ENCODE measurements around the gene CTSO.
"Not testable (repeated sequence)": the region's sequence is repeated elsewhere in the genome, so short reads cannot be mapped to it uniquely, and the experiment has no call there.

CTSO gene

GRCh38 chr4:155954118-155954685, 536 bp upstream of the CTSO start:
- no peak for DNase-seq

GRCh38 chr4:155952501-155952901, 1.2 kb downstream of the CTSO start:
- no peak for DNase-seq

GRCh38 chr4:155950461-155950860, 3.2 kb downstream of the CTSO start:
- DNase-seq = no peak

- no peak for DNase-seq
Measured at GRCh38 chr4:155948541-155948940, 5.1 kb downstream of the CTSO start.

- DNase-seq = no peak
Measured at GRCh38 chr4:155946486-155946885, 7.2 kb downstream of the CTSO start.

GRCh38 chr4:155944516-155944915, 9.2 kb downstream of the CTSO start:
- DNase-seq = no peak

GRCh38 chr4:155943605-155944291, 9.9 kb downstream of the CTSO start:
- DNase-seq = no peak

GRCh38 chr4:155941820-155942219, 11.8 kb downstream of the CTSO start:
- no peak for DNase-seq

- no peak for DNase-seq
Measured at GRCh38 chr4:155941085-155941790, 12.4 kb downstream of the CTSO start.

GRCh38 chr4:155935389-155935986, 18.2 kb downstream of the CTSO start:
- no peak for DNase-seq

GRCh38 chr4:155934634-155935033, 19.0 kb downstream of the CTSO start:
- DNase-seq = not testable (repeated sequence)

- no peak for DNase-seq
Measured at GRCh38 chr4:155931634-155932033, 22.0 kb downstream of the CTSO start.

GRCh38 chr4:155930330-155930729, 23.3 kb downstream of the CTSO start:
- no peak for DNase-seq

GRCh38 chr4:155929833-155930232, 23.8 kb downstream of the CTSO start:
- no peak for DNase-seq

- DNase-seq = no peak
Measured at GRCh38 chr4:155924637-155925036, 29.0 kb downstream of the CTSO start.

GRCh38 chr4:155921597-155921996, 32.1 kb downstream of the CTSO start:
- DNase-seq = no peak

GRCh38 chr4:155914782-155915181, 38.9 kb downstream of the CTSO start:
- no peak for DNase-seq

- no peak for DNase-seq
Measured at GRCh38 chr4:155911905-155912304, 41.8 kb downstream of the CTSO start.

GRCh38 chr4:155909615-155910226, 43.9 kb downstream of the CTSO start:
- no peak for DNase-seq

- DNase-seq = no peak
Measured at GRCh38 chr4:155908187-155909139, 45.2 kb downstream of the CTSO start.

GRCh38 chr4:155907556-155907955, 46.1 kb downstream of the CTSO start:
- DNase-seq = no peak

- no peak for DNase-seq
Measured at GRCh38 chr4:155906554-155907247, 47.0 kb downstream of the CTSO start.
